Hematopoietic multipotent progenitor cell (in vitro differentiated cells): ENCODE results near the gene ATAD2B. TPM values are rescaled to one million over a fixed set of nuclear protein-coding genes. Genes with fewer than 3 reads are reported as not detected.

Experiments
- DNase-seq, 3 donors: peaks; one replicate each; pipeline ENCODE4 v3.0.0-alpha.2; 2011 to 2015; ENCODE audit warnings: low read depth in 2 of 3, low spot score in 2 of 3
- total RNA-seq: library from RNA; depleted of rRNA; stranded (reverse); fragments of >200 nt; gene quantifications from one replicate; pipeline ENCODE4 v1.2.3, GENCODE V29; 2012

The ATAD2B gene
- total RNA-seq, 1 donor, result 11.8 TPM

DNA sequence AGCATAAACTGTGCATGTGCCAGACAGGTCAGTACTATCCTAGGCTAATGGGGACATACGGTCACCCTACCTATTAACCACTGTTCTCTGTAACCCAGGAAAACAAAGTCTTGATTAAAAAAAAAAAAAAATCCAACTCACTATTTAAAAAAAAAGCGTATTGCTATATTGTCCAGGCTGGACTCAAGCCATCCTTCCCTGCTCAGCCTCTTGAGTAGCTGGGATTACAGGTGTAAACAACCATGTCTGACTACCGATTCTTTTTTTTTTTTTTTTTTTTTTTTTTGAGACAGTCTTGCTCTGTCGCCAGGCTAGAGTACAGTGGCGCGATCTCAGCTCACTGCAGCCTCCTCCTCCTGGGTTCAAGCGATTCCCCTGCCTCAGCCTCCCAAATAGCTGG is 11.6 kb downstream of the ATAD2B start:
- DNase-seq, result no peak

DNA sequence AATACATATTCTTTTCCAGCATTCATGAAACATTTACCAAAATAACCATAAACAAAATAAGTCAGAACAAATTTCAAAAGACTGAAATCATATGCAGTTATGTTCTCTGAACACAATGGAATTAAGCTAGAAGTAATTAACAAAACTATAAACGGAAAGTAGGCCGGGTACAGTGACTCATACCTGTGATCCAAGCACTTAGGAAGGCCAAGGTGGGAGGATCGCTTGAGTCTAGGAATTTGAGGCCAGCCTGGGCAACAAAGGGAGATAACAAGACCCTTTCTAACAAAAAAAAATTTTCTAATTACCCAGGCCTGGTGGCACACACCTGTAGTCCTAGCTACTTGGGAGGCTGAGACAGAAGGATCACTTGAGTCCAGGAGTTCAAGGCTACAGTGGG is 14.9 kb downstream of the ATAD2B start:
- DNase-seq, result no peak

DNA sequence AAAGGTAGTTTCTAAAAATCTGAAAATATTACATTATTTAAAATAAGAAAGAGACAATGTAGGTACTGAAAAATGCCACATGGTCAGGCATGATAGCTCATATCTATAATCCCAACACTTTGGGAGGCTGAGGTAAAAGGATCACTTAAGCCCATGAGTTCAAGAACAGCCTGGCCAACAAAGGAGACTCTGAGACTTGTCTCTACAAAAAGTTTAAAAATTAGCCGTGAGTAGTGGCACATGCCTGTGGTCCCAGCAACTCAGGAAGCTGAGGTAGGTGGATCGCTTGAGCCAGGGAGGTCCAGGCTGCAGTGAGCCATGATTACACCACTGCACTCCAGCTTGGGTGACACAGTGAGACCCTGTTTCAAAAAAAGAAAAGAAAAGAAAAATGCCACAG is 21.8 kb downstream of the ATAD2B start:
- DNase-seq, result no peak

DNA sequence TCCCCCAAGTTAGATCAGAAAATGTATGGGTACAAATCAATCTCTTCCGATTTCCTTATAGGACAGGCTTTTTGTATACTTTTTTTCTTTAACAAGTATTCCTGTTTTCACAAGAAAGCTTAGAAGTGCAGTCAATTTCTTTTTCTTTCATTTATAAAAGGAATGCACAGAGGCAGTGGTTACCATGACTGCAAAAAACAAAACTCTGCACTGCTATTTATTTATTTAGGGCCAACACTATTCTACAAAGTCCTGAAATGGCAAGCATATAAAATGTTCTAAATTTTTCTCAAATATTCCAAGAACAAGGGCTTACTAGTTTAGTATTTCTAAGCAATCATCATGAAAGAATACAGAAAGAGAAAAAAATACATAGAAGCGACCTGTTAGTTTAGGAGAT is 22.2 kb downstream of the ATAD2B start:
- peak in 1 of 3 donors; percentile 21 for DNase-seq

DNA sequence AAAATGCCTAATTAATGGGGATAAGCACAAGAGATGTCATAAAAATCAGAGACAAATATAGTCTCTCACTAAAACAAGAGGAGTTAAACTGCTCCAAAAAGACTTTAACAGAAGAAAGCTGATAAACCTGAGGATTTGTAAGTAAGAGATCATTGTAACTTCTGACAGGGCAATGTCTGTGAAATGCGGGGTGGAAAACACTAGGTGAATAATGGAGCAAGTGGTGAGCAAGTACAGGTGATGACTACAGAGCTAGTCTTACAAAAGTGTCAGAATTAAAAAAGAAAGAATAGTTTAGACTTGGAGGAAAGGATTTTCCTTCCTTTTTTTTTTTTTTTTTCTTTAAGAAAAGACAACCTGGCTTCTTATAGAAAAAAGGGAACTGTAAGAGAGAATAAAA is 22.7 kb downstream of the ATAD2B start:
- DNase-seq, result no peak

DNA sequence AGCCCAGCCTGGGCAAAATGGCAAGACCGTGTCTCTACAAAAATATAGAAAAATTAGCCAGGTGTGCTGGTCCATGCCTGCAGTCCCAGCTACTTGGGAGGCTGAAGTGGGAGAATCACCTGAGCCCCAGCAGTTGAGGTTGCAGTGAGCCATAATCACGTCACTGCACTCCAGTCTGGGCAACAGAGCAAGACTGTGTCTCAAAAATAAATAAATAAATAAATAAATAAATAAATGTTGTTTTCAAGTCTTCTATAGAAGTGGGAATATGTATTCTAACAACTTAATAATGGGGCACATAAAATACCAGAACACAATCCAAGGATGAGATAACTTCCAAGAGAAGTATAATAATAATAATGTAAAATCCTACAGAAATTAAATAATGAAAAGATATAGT is 23.9 kb downstream of the ATAD2B start:
- DNase-seq, result no peak

DNA sequence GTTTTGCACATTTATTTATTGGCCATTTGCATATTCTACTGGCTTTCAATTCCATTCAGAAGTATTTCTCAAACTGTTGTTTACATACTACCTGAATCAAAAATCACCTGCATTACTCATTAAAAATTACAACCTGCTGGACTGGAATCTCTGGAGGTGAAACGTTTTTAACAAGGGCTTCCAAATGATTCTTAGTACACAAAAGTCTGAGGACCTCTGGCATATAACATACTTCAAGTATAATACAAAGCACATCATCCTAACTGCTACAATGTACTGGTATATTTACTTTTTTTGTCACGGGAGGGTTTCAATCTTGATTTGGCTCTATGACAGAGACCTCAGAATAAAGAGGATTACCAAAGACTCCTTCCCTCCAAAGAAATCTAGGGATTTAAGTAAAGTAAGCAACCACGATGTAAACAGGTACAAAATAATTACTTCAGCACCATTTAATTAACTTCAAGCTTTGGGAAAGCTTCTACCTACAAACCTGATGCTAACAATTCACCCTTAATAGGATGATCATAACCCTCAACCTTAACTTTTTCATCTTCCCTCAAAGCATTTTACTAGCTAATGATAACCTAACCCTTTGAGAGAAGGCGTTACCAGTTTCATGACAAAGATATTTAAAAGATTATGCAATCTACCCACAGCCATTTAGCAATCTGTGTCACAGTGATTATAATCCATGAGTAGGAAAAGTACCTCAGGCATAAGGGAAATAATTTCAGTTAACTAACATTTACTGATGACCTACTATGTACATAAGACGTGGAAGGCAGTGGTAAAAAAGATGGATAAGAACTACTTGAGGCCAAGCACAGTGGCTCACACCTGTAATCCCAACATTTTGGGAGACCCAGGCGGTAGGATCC is 24.7 kb downstream of the ATAD2B start:
- DNase-seq, result no peak

DNA sequence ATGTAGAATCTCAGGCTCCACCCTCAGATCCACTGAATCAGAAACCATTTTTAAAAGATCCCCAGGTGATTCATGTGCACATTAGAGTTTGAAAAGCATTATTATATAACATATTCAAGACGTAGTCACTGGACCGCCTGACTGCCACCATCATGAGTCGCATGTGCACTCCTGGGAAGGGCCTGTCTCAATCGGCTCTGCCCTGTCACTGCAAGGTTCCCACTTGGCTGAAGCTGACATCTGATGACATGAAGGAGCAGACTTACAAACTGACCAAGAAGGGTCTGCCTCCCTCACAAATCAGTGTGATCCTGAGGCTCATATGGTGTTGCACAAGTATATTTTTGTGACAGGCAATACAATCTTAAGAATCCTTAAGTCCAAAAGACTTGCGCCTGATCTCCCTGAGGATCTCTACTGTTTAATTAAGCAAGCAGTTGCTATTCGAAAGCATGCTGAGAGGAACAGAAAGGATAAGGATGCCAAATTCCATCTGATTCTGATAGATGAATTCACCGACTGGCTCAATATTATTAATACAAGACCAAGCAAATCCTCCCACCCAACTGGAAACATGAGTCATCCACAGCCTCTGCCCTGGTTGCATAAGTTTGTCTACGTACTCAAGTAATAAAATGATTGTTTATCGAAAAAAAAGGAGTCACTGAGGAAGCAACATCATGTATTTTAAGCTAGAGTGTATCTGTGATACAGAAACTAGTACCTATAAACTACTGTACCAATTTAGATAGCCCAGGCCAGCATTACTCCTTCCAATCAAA is 26.2 kb downstream of the ATAD2B start:
- DNase-seq, result no peak

DNA sequence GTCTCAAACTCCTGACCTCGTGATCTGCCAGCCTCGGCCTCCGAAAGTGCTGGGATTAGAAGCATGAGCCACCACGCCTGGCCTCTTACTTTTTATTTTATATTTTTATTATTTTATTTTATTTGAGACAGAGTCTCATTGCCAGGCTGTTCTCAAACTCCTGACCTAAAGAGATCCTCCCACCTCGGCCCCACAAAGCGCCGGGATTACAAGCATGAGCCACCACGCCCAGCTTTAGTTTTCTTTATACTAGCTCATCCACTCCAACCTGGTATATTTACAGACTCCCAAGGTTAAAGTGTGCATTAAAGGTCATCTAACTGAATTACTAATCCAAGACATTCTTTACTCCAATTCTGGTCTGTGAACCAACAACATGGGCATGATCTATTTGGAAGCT is 26.8 kb downstream of the ATAD2B start:
- no peak for DNase-seq

DNA sequence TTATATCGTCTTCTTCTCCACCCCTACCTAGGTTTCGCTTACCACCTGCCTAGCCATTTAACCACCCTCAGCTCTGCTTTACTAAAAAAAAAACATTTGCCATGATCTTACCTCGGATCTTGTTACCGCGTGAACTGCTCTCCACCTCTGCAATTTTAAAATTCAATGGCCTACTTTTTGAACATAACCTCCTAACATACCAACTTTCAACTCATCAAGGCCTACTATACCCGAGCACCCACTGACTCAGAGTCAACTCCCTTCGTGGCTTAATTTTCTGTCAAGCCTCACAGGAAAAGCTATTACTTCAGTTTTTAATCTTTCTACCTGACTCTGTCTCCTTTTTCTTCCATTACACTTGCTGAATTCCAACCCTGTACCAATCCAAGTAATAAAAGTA is 55.7 kb downstream of the ATAD2B start:
- no peak for DNase-seq

DNA sequence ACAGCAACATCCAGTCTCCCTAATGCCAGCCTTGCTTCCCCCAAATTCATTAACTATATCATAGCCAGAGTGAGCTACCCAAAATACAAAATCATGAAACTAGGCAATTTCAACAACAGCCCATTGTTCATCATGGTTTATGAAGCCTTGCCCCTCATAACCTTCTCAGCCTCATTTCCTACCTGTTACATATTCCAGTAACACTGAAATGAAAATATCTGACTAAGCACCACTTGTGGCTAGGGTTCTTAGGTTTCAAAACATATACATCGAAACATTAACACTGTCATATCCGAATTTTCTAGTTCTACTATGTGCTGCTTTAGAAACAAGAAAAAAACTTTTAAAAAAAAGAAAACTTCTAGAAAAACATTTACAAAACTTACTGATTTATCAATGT is 59.5 kb downstream of the ATAD2B start:
- DNase-seq, result no peak

DNA sequence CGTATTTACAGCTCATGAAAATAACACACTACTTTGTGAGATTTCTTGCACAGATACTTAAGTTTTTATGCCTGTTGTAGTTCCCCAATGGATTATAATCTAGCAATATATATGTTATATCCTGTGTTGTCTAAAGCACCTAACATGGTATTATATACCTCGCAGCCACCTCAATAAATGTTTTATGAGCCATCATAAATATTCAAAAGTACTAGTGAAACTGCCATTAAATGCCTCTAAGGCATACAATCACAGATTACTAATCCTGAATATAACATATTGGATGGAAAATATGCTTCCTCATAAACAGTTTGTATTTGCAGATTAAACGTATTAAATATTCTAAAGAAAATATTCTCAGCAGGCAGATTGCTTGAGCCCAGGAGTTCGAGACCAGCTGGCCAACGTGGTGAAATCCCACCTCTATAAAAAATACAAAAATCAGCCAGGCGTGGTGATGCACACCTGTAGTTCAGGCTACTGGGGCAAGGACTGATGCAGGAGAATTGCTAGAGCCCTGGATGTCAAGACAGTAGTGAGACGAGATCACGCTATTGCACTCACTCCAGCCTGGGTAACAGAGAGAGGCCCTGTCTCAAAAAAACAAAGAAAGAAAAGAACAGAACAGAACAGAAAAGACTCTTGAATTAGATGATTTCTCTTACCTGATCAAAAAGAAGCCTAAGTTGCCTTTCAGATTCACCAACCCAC is 64.1 kb downstream of the ATAD2B start:
- DNase-seq, result no peak

DNA sequence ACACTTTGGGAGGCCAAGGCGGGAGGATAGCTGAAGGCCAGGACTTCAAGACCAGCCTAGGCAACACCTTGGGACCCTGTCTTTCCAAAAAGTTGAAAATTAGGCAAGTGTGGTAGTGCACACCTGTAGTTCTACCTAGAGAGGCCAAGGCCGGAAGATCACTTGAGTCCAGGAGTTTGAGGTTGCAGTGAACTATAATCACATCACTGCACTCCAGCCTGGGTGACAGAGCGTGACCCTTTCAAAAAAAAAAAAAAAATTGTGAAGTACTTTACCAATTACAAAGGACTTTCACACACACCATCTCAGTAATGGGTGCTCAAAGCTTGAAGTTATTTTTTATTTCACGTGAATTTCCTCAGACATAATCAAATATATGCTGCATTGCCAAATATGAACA is 65.0 kb downstream of the ATAD2B start:
- DNase-seq, result no peak

DNA sequence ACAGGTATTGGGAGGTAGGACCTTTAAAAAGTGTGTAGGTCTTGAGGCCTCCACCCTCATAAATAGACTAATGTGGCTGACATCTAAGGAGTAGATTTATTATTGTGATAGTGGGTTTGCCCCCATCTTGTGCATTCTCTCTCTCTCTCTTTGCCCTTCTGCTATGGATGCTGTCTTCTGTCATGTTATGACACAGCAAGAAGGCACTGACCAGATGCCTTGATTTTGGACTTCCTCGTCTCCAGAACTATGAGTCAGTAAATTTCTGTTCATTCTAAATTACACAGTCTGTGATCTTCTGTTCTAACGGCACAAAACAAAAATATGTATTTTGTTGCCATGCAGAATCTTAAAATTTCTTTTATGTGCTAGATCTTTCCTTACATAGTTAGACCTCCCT is 66.9 kb downstream of the ATAD2B start:
- DNase-seq, result peak in 2 of 3 donors; percentile 9 to 14

DNA sequence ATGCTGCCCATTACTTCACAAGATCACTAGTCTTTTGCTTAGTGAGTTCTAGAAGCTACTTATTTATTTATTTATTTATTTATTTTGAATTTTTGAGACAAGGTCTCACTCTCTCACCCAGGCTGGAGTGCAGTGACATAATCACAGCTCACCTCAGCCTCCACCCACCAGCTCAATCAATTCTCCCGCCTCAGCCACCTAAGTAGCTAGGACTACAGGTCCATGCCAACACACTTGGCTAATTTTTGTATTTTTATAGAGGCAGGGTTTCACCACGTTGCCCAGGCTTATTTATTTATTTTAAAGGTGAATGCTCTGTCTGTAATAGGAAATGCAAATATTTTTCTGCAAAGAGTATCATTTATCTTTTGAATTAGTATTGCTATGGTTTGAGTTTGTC is 67.7 kb downstream of the ATAD2B start:
- DNase-seq, result no peak

DNA sequence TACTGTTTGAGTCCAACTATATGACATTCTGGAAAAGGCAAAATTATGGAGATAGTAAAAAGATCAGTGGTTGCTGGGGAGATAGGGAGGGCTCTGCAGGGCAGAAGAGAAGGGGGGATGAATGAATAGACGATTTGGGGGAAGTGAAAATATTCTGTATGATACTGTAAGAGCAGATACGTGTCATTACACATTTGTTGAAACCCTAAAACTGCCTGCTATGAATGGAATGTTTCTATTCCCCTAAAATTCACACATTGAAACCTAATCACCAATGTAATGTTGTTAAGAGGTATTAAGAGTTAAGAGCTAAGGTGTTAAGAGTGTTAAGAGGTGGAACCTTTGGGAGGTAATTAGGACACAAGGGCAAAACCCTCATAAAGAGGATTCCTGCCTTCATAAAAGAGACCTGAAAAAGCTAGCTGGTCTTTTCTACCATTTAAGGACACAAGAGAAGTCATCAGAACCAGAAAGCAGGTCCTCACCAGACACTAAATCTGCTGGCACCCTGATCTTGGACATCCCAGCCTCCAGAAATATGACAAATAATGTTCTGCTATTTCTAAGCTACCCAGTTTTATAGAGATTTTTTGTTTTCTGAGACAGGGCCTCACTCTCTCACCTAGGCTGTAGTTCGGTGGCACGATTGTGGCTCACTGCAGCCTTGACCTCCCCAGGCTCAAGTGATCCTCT is 76.2 kb downstream of the ATAD2B start:
- no peak for DNase-seq

DNA sequence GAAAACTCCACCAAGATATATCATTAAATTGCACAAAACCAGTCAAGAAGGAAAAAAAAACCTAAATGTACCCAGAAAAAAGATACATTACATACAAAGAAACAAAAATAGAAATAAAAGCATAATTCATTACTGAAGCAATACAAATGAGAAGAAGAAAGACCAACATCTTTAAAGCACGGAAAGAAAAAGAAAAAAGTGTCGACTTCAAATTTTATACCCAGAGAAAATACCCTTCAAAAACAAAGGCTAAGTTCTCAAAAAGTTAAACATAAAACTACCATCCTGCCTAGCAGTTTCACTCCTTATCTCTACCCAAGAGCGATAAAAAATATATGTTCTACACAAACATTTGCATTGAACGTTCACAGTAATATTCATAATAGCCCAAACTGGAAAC is 82.0 kb downstream of the ATAD2B start:
- no peak for DNase-seq

DNA sequence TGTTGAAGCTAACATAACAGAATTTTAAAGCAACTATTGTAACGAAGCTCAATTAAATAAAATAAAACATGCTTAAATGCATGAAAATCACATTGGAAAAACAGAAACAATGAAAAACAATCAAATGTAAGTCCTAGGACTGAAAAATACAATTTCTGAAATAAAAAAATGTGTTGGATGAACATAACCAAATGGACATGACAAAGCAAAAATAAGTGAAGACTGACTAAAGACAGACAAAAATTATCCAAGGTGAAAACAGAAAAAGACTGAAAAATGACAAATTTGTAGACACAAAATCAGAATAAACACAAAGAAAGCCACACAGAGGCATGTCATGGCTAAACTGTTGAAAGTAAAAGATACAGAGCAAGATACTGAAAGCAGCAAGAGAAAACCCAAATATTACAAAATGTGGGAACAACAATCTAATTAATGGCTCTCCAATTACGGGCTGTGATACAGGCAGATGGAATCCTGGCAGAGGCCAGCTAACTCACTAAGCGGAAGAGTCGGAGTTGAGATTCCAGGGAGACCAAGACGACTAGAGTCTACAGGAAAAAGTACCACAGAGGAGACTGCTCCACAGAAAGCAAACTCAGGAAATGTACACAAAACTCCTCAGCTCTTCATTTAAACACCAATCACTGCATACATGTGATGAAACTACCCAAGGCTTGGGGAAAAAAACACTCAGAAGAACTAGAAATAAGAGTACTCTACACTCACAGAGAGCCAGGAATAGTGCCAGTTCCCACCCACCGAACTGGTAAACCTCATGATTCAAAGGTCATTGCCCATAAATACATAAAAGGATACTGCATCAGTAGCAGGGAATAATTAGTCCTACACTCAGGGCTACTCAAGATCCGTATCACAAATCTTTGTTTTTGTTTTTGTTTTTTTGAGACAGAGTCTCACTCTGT is 83.6 kb downstream of the ATAD2B start:
- DNase-seq, result no peak

DNA sequence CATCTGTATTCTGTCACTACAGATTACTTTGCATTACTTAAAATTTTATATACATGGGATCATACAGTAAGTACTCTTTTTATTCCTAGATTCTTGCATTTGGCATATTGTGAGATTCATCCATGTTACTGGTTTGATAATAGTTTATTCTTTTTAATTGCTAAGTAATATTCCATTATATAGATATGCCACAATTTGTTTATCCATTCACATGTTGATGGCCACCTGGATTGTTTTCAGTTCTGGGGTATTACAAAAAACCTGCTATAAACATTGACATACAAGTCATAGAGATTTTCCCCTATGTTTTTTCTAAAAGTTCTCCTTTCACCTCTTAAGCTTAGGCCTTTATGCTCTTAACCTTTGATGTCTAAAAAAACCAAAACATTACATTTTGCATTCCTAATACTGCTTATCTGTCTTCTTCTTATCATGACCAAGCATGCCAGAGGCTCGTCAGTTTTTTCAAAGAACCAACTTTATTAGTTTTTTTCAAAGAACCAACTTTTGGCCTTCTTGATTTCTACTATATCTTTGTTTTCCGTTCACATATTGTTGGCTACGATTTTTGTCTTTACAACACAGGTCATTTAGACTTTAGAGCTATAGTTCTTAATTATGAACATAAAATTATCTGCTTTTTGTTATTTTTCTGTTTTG is 86.9 kb downstream of the ATAD2B start:
- DNase-seq, result no peak
